Activated gamma-delta T cell treated with Interleukin-2 at 50 U/mL for 16 hours (primary cell): Measurements from ENCODE around the gene MARK2.

Experiments used
- DNase-seq: peaks from one replicate; pipeline ENCODE4 v3.0.0-alpha.2; 2020

Gene MARK2

DNA sequence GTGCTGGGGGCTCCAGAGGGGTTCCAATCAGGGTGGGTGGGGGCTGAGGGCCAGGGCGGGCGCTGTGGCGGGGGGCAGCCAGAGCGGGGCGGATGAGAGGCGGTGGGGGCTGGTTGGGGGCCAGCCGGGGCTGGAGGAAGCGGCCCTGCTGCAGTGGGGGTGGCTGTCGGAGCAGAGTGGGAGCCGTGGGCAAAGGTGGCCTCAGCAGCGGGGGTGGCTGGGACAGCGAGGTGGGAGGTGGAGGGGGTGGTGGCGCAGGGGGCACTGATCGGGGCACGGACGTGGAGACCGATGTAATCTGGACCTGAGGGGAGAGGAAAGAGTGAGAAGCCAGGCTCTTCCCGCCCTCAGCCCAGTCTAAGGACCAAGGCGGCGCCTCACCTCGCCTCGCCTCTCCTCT, 73.0 kb downstream of the MARK2 start:
- DNase-seq = no peak

DNA sequence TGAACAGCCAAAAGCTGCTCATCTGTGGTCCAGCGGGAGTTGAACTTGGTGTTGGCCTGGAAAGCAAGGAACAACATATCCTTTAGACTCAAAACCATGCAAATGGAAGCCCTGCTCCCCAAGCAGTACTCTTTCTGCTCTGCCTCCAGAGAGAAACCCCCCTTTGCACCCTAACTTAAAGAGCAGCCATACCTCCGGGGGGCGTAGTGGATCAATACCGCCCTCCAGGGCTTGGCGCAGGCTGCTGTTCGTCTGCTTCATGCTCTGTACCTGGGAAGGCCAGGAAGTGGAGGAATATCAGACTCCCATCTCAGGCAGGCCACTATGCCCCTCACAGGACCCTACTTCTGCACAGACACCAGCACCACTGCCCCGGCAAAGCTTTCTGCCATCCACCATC, 73.8 kb downstream of the MARK2 start:
- DNase-seq = no peak

DNA sequence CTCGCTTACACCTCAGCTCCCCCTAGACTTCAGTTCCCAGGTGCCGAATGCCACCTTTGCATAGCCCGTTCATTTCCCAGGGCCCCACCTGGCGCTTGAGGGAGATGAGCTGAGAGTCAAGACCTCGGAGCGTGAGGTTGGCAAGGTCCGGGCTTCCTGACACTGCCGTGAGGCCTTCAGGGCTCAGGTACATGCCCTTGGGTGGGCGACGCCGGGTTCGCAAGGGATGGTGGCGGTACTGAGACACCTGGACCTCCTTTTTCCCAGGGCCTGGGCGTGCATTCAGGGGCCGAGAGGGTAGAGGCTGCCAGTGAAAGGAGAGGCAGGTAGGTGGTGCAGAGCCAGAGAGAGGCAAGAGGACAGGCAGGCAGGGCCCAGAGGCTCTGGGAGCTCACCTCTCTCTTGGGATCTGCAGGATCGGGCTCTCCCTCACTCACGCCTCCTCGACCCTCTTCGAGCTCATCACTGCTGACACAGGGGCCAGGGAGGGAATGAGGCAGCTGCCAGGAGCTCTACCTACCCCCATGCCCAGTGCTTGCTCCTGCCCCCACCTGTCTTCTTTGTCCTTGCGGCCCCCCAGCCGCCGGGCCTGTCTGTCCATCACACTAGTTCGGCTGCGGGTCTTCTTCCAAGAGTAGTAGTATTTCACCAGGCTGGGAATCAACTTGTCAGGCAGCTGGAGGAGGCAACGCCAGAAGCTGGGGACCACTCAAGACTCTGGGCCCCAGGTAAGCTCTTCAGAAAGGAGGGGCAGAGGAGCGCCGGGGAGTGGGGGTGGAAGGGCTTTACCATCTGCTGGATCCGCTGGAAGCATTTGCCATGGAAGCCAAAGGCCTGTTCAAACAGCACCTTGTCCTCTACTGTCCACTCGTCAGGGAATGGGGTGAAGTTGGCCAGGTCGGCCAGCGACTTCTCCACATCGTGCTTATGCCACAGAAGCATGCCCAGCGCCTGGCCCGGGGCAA, 75.2 kb downstream of the MARK2 start:
- no peak for DNase-seq

DNA sequence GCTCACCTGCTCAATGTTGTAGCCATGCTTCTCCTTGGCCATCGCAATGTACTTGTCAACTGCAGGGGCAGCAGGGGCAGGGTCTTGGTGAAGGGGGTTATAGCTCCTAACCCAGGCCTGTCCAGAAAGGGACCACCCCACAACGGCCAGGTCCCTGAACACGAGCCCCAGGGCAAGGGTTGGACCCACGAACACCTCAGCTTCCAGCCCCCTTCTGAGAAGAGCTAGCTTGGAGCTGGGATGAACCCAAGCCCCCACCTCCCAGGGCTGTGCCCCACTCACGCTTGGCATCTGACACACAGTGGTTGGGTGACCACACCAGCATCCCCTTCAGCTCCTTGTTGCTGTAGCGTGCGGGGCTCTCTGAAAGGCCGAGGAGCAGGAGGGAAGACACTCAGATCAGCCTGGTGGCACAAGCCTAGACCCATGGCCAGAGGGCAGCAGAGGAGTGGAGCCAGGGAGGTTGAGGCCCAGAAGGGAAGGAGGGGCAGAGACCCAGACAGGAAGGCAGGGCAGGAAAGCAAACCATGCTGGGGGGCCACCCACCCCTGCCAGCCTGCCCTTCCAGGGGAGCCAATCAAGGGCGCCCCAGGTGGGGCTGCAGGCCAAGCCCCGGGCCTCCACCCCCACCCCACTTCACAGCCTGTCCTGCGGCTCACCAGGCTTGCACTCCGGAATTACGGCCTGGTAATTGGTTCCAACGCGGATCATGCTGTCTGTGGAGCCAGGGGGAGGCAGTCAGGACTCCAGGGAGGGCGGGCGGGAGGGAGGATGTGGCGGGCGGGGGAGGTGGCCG, 76.2 kb downstream of the MARK2 start:
- DNase-seq = no peak

DNA sequence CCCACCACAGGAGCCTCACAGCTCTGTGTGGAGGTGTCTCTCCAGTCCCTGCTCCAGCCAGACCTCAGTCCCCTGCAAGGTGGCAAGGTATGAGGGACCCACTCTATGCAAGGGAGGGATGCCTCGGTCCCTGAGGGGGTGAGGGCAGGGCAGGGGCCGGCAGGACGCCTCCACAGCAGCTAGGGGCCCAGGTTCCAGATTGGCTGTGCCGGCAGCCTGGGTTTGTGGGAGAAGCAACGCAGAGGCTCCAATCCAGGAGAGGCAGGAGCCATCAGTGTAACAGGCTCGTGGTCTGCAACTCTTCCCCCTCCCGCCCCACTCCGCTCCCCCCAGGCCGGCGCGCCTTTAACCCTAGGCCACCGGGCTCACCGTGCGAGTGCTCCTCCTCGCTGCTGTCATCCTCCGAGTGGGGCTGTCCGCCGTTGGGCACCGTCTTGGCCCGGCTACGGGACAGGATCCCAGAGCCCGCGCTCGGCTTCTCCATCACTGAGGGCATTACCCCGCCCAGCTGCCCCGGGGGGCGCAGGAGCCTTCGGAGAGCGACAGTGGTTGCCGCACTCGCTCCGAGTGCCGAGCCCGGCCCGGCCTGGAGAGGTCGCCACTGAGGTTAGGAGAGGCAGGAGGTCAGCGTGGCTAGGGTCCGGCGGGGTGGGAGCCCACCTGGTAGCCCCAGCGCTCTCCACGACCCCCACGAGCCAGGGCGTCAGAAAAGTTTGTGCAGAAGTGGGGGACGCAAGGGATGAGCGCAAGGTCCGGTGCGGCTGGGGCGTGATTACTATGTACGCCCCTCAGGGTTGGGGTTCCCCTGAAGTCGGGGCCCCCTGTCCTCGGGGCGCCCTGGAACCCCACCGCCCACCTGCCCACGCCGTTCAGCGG, 77.3 kb downstream of the MARK2 start:
- peak; percentile 31 for DNase-seq

DNA sequence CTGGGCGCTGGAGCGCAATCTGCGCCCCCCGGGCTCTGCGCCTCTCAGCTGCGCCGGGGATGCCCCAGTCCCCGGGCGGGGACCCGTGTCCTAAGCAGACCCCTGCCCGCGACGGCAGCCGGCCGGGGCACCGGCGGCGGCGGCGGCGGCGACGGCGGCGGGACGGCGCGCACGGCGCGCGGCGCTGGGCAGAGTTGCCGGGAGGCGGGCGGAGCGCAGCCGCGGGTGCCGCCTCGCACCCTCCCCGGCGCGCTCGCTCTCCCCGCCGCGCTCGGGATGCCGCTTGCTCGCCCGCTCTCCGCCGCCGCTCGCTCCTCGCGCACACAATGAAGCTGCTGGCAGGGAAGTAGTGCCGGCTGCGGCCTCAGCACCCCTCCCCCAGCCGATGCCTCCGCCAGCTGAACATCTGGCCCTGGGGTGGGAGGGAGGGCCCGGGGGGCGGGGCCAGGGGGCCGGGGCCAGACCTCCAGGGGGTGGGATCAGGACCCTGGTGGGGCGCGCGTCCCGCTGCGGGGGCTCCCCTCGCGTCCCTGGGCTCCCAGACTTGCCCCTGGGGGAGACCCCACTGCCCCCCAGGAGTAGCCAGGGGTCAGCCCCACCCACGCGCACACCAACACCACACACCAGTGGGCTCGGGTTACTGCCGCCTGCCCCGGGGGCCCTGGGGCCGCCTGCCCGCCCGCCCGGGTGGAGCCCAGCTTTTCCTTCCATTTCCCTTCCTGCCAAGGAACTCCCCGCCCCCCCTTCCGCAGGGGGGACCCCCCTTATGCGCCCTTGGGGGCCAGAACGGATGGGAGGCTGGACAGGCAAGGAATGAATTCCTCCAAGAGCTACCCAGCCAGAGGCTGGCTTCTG, 78.2 kb downstream of the MARK2 start, which contains the start of gene RCOR2:
Gene RCOR2 (minus strand): TSS at position 328 of the 855 bp plus-strand sequence. CDS start 708 bp downstream, outside the sequence.
- peak; percentile 47 for DNase-seq

DNA sequence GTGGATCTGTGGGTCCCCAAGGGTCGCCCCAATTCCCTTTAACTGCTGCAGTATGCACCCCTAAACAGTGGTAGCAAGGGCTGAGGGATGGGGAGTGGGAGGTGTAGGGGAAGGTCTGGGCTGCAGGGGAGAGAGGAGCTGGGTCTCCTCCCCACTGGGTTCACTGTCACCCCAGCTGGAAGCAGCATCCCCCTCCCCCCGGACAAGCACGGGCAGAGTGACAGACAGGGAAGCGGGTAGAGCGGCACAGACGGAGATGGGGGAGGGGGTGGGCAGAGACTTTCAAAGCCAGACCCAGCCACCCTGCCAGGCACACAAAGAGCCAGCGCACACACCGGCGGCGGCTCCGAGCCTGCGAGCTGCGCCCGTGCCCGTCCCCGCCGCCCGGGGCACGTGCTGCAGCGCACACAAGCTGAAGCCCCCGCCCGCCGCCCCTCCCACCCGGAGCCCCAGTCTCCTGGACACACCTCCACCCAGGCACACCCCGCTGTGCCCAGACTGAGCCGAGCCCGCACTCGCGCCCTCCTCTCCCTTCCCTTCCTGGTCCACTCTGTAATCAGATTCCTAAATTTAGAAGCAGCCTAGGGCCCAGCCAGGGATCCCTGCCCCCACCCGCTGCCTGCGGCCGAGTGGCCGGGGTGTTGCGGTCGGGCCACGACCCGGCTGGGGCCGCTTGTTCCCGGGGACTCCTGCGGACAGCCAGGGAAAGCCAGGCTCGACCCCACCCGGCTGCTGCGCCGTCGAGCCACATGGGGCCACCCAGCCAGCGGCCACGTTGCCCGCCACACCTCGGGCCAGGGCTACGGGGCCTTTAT, 79.0 kb downstream of the MARK2 start:
- DNase-seq = peak; percentile 30

DNA sequence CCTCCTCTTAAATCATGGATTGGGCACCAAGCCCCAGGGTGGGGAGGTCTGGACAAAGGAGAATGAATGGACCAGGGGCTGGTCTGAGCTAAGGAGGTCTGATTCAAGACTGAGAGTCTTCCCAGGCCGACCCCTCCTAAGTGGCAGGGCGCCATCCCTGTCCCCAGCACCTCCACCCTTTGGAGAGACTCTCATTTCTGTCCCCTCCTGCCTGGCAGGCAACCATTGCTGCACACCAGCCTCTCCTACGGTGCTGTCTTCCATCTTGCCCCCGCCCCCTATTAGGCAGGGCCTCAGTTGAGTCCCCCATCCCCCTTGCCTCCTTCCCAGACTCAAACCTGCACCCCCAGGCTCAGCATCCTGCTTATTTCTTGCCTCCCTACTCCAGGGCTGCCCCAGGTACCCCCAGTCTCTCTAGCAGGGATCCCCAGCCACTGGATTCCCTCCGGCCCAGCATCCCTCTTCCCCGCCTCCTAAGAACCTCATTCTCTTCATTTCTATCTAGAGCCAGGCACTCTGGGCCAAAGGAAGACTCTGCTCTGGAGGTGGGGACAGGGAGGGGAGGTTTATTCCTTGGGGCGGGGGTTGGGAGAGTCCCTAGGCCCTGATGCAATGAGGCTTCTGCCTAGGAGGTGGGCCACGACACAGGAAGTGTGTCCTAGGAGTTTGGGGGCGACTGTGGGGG, 79.7 kb downstream of the MARK2 start:
- no peak for DNase-seq

DNA sequence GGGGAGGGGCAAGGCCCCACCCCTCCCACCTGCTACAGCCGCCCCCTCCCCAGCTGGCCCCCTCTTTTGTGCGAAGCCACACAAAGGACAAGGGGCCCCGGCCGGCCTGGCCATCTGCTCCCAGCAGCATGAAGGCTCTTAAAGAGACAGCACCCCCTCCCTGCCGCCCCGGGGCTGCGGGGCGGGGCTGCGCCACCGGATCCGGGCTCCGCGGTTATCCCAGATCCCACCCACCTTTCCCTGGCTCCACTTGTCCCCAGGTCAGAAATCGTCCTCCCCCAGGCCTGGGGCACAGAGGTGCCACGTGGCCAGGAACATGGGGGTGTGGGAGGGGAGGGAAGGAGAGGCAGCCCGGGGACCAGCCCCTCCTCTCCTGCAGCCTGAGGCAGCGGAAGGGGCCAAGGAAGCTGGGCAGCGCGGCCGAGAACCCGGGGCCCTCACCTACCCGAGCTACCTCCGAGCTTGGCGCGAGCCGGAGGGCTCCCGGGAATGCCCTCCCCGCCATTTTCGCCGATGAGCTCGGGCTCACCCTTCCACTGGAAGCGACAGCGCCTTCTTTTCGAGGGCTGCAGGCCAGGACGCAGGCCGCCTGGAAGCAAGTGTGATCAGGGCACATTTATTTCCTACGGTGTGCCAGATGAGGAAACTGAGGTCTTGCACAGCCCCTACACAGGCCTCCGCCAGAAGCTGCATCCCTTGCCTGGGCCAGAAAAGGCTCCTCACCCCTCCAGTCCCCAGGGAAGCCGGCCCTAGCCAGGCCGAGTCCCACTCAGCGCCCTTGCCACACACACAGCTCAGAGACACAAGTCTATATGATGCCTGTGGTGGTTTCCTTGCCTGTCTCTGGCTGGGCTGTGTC, 80.6 kb downstream of the MARK2 start:
- no peak for DNase-seq

DNA sequence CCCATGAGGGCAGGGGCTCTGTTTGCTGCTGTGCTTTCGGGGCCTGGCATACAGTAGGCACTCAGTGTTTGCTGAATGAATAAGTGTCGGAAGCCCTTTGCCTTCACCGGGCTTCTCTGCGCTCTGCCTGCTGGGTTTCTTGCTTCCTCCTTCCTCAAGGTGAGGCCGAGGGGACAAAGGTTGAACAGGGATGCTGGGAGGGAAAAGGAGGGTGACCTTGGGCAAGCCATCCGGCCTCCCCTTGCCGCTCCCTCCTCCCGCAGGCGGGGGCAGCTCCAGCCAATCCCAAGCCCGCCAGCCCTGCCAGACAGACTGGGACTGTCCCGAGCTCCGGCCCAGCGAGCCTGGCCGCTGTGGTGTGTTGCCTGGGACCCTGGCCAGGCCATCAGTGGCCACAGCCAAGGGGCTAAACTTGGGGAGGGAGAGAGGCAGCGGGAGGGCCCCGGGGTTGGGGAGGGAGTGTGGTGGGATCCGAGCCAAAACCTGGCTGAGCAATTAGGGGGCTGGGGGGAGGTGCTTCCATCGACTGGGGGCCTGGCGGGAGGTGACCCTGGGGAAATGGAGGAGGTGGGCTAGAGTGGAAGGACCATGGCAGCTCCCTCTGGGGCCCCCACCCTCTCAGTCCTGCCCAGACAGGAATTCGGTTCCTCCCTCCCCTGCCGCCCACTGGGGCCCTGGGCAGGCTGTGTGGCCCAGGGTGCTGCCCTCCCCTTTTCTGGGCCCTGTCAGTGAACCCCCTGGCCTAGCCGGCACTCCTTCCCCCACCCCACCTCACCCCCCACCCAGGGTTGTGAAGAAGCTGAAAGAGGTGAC, 81.4 kb downstream of the MARK2 start:
- no peak for DNase-seq

DNA sequence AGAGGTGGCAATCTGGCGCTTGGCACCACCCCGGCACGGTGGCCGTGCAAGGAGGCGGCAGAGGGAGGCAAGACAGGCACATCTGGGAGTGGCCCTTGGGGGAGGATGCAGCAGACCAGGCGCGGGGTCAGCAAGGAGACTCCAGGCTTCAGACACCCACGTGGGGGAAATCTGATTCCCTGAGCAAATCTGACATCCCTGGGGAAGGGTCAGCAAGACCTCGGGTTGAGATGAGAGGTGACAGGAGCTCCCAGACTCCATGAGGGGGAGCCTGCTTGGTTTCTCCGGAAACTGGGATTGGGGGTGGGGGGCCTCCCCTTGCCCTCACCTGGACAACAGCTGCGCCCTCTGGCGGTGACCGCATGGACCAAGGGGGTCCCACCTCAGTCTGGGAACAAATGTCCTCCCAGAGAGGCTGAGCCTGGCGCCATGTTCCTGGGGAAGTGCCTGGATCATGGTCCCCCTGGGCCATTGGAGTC, 82.1 kb downstream of the MARK2 start:
- DNase-seq = peak; percentile 35

DNA sequence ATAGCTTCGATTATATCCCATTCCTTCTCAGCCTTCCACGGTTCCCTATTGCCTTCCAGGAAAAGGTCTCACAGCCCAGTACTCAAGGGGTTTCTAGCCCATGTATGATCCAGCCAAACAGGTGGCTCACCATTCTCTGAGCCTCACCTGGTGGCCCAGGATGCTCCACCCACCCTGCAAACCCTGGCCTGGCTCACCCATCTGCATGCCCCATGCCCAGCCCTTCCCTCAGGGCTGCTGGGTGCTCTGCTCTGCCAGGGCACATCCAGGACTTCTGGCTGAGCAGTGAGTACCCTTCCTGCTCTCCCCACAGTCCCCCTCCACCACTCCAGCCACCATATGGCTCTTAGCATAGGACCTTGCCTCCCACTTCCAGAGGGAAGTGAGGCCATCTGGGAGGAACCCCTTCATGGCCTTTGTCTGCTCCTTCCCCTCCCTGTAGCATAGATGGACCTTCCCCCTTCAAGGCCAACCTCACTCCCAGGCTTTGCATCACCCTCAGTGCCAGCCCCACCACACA, 83.8 kb downstream of the MARK2 start:
- DNase-seq = no peak

DNA sequence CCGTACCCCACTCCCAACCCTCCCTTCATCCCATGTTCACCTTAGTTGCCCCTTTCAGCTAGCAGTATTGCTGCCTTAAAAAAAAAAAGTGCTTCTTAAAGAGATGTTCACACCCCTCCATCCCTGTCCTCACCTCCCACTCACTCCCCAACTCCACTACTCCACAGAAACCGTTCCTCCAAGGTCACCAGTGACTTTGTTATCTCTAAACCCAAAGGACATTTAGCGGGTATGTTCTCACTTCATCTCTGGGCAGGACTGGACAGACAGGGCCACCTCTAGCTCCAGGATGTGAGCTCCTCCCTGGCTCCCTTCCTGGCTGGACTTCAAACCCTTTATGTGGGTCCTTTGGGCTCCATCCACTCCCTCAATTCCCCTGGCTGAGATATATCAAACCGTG, 84.4 kb downstream of the MARK2 start:
- no peak for DNase-seq

DNA sequence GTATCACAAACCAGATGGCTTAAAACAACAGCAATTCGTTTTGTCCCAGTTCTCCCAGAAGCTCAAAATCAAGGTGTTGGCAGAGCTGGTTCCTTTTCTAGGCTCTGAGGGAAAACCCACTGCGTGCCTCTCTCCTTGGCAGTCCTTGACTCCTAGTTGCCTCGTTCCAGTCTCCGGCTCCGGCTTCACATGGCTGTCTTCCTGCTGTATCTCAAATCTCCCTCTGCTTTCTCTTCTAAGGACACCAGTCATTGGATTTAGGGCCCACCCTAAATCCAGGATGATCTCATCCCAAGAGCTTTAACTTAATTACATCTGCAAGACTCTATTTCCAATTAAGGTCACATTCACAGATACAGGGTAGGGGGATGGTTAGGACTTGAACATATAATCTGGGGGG, 90.7 kb downstream of the MARK2 start:
- DNase-seq = no peak

DNA sequence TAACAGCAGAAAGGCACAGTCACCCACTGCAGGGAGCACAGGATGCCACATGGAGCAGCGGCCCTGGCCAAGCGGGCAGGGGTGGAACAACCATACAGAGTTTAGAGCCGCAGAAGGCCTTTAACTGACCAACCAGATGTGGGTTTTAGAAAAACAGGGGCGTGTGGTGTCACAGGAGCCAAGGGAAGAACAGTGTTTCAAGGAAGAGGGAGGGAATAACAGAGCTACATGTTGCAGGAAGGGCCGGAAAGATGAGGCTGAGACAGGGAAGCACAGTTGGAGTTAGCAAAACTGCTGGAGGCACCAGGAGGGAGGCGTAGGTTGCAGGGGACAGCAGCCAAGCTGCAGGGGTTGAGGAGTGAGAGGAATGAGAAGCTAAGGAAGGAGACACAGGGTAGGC, 92.1 kb downstream of the MARK2 start:
- DNase-seq = no peak

DNA sequence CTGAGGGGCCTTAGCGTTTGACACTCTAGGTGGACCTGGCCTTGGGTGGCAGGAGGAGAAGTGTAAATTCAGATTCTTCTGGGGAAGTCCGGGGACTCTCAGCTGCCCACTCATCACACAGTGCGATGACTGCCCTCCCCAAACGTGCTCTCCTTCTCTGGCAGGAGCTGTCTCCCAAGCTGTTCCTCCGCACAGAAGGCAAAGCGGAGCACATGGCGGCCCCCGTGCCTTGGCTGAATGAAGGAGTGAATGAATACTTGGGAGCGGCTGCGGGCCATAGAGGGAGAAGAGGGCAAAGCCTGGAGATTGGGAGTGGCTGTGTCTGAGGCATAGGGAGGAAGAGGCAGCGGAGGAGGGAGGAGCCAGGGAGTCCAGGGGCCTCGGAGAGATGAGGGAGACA, 93.0 kb downstream of the MARK2 start:
- no peak for DNase-seq

DNA sequence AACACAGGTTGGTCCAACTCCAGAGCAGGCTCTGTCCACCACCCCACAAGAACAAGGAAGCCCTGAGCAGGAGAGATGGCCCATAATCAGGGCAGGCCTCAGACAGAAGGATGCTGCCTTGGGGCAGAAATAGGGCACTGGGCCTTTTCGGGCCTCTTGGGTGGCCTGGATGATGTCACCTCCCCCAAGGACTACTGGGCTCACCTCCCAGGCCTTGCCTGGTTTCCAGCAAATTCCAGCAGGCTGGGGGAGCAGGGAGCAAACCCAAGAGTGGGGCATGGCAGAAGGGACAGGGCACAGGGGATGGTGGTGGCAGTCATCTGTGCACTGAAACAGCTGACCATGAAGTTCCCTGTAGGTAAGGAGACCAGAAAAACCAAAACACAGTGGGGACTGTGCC, 94.5 kb downstream of the MARK2 start:
- no peak for DNase-seq
